Iris pigment epithelial cell (primary cell): Measurements from ENCODE around the gene RAB11FIP4.
A peak's percentile ranks its signal among the peaks of the same experiment; 100 is the strongest.

Source experiments
- DNase-seq: peaks from one replicate; pipeline ENCODE4 v3.0.0-alpha.2; 2011; ENCODE audit warnings: low read depth

RAB11FIP4 gene

DNA sequence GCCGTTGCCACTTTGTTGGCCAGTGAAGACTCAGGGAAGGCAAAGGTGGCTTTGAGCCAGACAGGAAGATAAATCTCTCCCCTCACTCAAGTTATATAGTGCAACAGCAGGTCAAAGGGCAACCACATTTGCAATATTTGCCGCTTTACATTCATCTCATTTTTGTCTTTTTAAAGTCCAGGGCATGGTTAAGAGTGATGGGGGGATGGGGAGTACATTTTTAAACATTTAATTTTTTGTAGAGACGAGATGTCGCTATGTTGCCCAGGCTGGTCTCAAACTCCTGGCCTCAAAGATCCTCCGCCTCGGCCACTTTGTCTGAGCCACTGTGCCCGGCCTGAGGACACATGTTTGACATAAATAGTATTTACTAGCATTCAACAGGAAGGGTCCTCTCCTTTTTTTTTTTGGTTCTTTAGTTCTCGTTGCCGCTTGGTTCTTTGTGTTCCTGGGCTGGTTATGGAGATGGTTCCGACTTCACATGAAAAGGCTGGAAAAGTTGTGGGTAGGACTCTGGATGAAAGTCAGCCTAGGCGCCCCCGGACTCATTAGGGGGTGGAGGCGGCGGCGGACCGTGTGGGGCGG is 95.7 kb downstream of the RAB11FIP4 start:
- DNase-seq, result no peak

DNA sequence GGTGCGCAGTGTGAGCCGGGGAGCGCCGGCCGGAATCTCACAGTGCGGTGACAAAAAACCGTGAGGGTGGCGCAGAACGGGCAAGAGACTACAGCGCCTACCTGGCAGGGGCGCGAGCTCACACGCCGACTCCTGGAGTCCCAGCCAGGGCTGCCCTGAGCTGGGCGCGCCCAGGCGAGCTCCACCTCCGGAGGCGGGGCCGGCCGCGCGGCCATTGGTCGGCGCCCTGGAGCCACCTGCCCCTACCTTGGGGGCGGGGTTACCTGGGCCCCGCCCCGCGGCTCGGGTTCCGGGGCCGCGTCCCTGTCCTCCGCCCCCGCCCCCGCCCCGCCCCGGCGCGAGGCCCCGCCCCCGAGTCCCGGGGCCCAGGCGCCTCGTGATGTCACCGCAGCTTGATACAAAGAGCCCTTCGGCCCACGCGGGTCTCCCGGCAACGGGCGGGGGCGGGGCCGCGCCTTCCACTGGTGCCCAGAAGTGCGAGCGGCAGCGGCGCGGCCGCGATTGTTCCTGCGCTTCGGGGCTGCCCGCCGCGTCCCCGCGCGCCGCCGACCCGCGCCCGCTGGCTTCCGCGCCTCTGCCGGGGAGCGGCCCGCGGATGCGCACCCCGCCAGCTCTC is 96.3 kb downstream of the RAB11FIP4 start:
- peak; percentile 21 for DNase-seq

DNA sequence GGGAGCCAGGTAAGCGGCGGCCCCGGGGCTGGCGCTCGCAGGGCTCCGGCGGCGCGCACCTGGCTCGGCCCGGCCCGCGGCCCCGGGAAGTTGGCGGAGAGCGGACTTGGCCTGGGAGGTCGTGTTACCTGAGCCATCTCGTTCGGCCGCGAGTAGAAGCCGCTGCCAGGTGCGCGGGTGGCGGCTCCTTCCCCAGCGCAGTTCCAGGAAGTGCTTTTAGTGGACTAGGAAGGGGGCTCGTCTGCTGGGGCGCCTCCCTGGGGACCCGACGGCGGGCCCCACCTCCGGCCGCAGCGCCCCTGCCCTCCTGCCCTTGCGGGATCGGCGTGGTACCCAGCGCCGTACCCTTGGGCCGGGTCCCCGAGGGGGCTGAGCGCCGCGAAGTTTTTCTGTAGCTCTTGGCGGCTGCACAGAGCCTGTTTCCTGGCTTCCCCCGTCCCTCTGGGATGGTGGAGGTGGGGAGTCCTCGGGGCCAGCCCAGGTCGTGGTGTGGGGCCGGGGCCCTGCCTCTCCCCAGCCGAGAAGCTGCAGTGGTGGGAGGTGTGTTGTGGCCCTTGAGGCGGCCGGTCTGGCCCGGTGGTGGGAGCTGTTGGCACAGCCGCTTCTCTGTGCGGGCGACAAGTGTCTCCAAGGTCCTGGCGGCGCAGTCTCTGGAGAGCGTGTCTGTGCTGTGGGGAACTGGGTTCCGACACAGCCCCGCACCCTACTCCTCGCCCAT is 96.9 kb downstream of the RAB11FIP4 start:
- no peak for DNase-seq

DNA sequence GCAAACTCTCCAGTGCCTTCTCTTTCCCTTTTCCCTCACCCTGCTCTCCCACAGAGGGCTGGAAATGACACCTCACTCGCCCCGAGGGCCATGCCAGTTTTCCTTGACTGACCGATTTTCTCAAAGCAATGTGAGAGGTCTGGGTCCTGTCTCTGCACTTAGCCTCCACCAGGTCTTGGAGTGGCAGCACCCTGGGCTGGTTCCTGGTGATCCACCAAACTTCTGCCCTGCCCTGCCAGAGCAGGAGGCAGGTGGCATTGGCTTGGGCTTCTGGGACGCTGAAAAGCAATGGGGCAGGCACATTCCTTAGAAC is 97.5 kb downstream of the RAB11FIP4 start:
- DNase-seq, result no peak

DNA sequence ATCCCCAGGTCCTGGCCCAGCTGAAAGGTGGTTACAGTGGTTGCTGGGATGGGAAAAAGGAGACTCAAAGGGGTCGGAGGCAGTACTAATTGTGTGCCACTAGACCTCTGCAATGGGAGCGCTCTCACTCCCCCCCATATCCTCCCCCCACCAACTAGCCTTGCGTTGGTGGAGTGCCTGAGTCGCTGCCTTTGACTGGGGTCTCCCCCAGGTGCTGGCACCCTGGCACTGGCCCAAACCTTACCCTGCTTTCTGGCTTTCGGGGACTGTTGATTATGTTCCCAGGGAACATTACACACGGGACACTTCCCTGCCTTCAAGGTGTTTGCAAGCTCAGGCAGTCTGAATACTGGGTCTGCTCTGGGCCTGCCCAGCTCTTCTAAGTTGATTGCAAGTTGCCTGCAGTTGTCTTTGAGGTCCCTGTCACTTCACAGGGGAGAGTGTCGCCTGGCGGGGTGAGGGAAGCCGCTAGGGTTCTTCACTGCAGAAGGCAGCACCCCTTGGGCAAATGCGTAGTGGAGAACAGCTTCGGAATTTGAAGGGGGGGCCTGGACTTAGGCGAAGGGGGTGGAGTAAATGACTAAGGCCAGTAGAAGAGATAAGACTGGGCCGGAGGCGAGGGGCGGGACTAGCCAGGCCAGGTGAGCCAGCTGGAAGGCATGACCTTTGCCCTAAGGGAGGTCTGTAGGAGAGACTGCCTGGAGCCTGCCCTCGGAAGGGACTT is 98.0 kb downstream of the RAB11FIP4 start:
- no peak for DNase-seq

DNA sequence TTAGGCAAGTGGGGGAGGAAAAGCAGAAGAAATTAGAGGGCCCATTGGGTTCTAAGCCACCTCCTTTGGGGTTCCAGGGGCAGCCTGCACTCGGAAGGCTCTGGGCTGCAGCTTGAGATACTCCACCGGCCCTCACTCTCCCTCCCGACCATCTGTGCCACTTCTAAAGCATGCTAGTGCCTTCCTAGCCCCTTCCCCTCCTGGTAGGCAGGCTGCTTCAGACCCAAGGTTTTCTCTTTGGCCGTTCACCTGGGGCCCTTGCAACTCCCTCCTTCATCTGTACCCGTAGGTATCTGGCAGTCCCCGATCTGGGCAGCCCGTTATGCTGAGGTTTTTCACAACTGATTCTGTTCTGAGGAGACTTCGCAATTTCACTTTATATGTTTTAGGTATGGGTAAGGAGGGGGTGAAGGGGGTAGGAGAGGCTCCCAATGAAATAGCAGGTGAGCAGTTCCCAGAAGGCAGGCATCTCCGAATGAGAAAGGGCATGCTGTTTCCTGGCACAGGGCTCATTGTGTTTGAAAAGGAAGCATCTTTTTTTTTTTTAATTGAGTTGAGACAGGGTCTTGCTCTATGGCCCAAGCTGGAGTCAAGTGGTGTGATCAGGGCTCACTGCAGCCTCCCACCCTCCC is 98.7 kb downstream of the RAB11FIP4 start:
- DNase-seq, result no peak

DNA sequence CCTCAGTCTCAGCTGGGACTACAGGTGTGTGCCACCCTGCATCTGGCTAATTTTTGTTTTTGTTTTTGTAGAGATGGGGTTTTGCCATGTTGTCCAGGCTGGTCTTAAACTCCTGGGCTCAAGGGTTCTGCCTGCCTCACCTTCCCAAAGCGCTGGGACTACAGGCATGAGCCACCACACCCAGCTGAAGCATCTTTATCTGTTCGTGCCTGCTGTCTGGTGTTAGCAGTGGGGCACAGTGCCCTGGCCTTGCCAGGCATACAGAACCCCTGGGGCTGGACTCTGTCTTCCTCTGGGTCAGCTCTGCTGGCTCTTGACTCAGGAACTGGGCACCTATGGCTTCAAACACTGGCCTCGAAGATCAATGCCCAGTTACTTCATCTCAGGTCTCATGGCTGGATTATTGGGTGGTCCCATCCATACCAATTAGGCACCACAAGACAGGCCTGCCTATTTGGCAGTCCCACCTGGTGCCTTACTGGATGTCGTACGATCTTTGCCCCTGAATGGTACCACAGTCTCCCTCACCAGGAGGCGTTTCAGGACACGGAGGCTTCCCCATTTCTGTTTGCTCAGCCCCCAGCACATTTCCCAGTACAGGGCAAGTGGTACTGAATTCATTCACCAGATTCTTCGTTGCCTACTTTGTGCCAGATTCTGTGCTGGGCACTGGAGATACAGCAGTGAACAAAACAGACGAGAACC is 99.3 kb downstream of the RAB11FIP4 start:
- no peak for DNase-seq

DNA sequence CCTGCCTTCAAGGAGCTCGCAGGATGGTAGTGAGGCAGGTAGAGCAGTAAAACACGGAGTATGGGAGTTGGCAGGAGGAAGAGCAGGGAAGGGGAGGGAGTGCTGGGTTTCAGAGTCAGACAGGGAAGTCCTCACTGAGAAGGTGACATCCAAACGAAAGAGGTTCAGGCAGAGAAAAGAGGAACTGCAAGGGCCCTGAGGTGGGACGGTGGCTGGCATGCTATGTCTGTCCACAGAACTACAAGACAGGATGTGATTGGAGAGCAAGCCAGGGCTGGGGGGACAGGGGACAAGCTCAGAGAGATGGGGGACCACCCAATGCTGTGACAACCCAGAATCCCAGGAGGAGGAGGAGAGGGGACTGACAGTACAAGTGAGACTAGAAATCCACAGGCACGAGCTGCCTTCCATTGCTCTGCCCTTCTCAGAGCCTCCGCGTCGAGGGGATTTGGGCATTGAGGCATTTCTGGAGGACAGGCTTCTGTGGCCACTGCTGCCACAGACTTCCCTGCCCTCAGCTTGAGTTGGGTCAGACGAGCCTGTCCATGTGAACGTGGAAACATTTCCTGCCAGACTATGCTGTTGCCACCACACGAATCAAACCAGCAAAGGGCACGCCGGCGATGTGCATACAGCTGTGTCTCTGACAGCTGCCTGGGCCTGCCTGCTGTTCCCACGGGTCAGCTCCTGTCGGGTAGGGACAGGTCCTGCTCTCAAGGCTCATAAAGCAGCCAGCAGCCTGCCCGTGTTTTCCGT is 100.1 kb downstream of the RAB11FIP4 start:
- DNase-seq, result no peak

DNA sequence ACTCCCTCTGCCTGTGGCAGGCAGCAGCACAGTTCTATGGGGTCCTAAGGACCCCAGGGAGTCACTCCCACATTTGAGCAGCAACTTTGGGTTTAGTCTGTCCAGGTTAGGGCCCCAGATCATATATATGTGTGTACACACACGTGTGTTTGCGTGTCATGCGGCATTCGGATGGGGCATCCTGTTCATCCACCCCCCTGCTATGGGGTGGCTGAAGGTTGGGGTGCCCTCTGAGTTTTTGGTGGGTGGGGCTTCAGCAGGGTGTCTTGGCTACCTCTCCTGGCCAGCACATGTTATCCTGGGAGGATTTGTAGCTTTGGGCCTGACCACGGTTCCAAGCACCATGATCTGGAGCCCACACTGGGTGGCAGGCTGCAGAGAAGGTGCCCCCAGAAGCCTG is 100.7 kb downstream of the RAB11FIP4 start:
- DNase-seq, result no peak

DNA sequence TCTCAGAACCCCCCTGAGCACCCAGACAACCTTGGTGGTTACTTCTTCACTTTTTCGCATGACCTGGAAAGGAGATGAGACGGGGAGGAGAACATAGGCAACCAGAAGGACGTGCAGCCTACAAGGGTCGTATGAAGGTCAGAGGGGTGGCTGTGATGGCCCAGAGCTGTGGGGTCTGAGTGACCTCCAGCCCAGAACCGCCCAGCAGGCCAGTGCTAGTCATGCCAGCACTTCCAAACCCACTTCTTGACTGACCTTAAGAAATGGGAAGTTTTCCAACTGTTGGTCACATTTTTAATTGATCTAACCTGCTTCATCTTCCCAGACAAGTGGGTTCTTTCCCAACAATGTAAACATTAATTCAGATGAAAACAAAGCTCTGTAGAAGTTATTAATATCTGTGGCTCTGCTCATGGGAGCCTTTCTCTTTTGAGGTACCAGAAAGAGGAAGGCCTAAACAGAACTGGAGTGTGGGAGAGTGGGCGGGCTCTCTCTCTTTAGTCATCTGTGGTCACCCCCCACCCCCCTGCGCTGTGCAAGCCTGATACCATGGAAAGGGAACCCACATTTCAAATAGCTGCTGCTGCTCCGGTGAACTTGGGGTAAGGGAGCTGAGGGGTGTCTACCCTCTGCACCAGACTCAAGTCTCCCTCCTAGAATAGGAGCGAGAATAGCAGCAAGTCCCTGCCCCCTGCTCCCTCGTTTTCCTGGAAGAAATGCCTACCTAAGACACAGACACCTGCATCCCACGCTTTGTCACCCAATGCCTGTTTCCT is 101.6 kb downstream of the RAB11FIP4 start:
- no peak for DNase-seq

DNA sequence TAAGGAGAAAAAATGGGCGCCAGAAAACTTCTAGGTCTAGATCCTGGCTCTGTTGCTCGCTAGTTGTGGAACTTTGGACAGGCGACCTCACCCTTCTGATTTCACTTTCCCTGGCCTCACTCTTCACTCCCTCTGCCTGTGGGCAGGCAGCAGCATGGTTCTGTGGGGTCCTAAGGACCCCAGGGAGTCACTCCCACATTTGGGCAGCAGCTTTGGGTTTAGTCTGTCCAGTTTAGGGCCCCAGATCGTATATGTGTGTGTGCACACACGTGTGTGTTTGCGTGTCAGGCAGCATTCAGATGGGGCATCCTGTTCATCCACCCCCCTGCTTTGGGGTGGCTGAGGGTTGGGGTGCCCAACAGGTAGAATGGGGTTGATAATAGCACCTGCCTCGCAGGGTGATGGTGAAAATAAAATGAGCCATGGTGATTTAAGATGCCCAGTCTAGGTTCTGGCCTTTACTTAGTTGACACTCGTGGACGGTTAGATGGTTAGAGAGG is 102.2 kb downstream of the RAB11FIP4 start:
- no peak for DNase-seq

DNA sequence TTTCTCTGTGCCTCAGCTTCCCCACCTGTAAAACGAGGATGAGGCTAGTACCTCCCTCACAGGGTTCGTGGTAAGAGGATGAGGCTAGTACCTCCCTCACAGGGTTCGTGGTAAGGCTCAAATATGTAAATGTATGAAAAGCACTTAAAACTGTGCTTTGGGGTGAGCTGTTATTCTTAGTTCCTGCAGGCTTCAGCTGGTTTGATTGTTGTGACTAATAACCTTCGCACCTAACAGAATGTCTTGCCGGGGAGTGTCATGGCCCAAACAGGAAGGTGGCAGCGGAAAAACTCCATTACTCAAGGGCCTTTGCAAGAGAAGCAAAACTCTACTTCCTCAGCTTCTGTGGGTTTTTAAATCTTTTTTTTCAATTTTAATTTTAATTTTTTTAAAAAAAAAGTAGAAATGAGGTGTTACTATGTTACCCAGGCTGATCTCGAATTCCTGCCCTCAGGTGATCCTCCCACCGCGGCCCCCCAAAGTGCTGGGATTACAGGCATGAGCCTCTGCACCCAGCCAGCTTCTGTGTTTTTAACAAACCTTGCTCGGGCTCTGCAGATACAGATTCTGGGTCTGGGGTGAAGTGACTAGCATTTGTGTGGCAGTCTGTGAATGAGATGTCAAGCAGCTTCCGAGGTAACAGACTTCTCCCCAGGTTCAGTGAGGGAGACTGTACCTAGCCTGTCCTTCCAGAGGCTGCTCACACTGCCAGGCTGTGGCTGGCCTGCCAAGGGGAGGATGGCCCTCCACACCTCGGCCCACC is 103.0 kb downstream of the RAB11FIP4 start:
- DNase-seq, result no peak

DNA sequence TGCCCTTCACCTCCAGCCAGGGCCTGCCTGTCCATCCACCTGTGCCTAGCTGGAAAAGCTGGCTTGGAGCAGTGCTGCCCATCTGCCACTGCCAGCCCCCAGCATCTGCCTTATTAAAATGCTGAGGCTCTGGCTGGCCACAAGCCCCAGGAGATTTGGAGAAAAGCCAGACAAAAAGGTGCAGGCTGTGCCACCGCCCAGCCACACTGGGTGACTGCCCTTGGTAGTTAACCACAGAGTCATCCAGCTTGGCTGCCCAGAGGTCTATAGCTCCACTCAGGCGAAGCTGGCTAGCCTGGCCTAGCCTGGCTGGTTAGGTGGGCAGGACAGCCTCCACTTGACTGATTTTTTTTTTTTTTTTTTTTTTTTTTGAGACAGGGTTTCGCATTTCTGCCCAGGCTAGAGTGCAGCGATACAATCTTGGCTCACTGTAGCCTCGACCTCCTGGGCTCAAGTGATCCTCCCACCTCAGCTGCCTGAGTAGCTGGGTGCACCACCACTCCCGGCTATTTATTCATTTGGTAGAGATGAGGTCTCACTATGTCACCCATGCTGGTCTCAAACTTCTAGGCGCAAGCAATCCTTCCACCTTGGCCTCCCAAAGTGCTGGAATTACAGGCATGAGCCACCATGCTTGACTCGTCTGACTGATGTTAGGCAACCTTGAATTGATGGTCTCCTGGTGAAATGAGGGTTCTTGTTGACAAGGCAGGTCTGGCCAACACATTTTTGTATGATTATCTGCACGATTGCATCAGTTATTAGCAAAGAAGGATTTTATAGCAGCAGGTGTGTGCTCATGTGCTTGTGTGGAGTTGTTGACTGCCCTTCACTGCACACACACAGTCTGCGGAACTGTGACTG is 103.8 kb downstream of the RAB11FIP4 start:
- DNase-seq, result no peak

DNA sequence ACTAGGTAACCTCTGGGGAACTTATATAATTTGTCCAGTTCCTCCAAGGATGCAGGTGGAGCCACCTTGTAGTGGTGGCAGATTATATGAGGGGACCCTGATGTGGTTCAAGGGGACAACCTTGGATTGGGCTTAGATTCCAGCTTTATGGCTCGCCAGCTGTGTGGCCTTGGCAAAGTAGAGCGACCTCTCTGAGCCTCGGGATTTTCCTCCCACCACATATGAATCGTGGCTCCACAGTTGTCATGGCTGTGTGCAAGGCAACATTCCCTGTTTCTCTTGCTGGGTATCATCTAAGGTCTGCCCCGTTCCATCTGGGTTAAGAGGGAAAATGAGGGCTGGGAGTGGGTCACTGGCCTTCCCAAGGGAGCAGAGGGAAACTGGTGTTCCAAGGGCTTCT is 104.6 kb downstream of the RAB11FIP4 start:
- DNase-seq, result no peak

DNA sequence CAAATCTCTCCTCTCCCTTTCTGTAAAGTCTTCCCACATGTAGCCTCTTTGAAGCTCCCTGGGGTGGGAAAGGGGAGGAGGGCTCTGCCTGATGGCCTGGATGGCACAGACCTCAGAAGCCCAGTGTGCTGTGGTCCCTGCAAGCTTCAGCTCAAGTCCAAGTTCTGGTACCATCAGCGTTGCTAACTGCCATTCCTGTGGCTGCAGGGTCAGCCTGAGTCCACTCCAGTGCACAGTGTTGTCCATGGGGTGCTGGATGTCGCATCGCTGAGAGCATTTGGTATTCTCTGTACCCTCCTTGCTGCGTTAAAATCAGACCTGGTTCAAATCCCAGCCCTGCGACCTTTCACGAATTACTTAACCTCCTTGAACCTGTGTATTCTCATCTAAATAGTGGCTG is 105.1 kb downstream of the RAB11FIP4 start:
- DNase-seq, result no peak

DNA sequence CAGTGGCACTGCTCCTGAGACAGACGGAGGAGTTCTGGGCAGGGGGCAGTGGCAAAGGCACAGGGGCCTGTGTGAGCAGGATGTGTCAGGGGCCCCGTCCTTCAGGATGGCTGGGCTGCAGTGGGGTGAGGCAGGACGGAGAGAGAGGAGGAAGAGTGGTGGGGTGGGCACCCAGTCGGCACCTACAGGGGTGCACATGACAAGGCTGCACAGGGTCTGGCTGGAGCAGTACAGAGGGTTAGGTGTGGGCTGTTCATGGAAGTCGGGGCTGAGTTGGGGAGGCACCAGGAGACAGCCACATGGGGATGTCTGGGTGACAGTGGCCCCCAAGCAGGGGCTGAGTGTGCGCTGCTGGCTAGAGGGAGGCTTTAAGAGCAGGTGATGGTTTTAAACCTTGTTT is 106.0 kb downstream of the RAB11FIP4 start:
- no peak for DNase-seq

DNA sequence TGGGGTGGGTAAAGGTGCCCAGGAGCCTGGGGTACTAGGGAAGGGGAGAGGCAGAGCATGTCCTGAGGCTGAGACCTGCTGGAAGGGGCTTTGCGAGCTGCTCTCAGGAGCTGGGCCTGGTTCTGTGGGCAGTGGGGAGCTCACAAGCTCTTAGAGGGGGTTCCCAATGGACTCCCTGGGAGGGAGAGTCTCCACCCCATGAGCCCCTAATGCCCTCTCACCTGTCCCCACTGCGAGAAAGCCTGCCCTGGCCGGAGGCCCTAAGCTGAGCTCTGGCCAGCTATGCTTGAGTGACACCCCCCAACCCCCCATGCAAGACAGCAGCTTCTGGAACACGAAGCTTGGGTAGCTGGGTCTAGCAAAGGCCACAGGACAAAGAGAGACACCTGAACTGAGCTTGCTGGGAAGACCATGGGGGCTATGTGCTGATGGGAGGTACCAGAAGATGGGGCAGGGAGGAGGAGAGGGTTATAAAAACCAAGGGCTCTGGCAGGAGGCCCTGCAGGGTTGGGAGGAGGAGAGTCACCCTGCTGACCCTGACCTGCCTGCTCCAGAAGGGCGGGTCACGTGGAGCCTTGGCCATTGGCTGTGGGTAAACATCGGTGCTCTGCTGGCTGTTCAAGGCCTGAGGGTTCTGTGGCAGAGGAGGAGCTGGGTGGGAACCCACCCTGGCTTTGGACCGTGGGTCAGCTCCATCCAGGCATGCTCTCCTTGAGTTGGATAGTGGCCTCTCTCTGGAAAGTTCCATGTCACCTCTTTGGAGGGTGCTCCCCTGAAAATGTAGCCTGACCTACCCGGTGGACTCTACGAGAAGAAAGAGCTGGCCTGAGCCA is 106.7 kb downstream of the RAB11FIP4 start:
- DNase-seq, result no peak
